ENCODE results near the gene B4GALT5.

The B4GALT5 gene

DNA sequence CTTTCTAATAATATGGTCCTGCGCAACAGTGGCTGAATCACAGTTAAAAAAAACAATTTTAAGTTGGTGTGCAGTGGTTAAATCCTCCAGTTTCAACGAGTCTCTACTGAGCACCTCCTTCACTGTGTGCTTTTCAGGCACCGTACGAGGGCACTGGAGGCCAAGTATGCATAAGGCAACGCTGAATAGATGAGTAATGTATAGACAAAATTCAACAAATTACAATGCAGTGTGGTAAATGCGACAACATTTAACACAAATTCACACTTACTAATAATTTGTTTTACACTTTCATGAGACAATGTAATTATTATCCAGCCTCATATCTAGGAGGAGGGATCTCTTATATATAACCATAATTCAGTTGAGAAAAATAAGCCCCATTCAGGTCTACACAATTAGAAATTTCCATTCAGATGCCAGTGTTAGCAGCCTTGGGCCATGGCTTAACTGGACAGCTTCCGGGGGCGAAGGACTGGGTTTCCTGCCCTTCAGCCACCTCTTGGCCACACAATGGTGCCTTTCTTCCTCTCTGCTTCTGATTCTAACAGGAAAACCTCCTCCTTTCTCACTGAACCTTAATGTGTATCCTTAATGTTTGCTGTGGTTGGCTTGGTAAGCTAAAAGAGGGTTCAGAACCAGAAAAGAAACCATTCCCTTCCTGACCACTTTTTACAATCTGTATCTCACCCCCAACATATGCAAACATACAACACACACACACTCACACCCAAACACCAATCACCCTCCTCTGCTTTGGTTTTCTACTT is 51.9 kb downstream of the B4GALT5 start:
- Histone ChIP-seq H3K9me3 (no peaks in the 10 kb centered on the region), H3K27me3 (no peaks in the 10 kb centered on the region), H3K4me1 (ENCODE audit: control insufficient read depth in 1 of 2, insufficient read depth in 1 of 2, low read depth in 1 of 2, low read length in 1 of 2) (peaks cover 97% of the 10 kb centered on the region in 2 experiments), H3K4me3 (ENCODE audit: low read depth in 1 of 2, low read length in 1 of 2) (no peak overlapping the region), H3K27ac (peak overlapping the region; percentile 85), H3K36me3 (no peaks in the 10 kb centered on the region)
- TF ChIP-seq, protein P1, sequence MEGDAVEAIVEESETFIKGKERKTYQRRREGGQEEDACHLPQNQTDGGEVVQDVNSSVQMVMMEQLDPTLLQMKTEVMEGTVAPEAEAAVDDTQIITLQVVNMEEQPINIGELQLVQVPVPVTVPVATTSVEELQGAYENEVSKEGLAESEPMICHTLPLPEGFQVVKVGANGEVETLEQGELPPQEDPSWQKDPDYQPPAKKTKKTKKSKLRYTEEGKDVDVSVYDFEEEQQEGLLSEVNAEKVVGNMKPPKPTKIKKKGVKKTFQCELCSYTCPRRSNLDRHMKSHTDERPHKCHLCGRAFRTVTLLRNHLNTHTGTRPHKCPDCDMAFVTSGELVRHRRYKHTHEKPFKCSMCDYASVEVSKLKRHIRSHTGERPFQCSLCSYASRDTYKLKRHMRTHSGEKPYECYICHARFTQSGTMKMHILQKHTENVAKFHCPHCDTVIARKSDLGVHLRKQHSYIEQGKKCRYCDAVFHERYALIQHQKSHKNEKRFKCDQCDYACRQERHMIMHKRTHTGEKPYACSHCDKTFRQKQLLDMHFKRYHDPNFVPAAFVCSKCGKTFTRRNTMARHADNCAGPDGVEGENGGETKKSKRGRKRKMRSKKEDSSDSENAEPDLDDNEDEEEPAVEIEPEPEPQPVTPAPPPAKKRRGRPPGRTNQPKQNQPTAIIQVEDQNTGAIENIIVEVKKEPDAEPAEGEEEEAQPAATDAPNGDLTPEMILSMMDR (IDR thresholded peaks at IDR 0.05) = no peak

DNA sequence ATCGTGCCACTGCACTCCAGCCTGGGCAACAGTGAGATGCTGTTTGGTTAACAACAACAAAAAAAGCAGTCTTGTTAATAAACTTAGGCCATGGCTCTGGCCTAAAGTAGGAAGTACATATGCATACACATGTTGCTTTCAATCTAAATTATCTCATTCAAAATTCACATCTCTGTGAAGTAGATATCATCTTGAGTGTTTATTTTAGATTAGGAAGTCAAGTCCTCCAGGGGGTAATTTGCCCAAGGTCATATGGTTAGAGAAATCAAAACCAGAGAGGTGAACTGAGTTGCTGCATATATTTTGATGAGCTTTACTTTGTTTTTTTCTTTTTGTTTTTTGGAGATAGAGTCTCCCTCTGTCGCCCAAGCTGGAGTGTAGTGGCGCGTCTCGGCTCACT is 52.8 kb downstream of the B4GALT5 start:
- Histone ChIP-seq H3K9me3 (no peaks in the 10 kb centered on the region), H3K4me1 (ENCODE audit: control insufficient read depth in 1 of 2, insufficient read depth in 1 of 2, low read depth in 1 of 2, low read length in 1 of 2) (peaks cover 97% of the 10 kb centered on the region in 2 experiments), H3K4me3 (ENCODE audit: low read depth in 1 of 2, low read length in 1 of 2) (no peak overlapping the region), H3K27ac (peak overlapping the region; percentile 85), H3K27me3 (no peaks in the 10 kb centered on the region), H3K36me3 (peaks cover 3% of the 10 kb centered on the region)
- TF ChIP-seq, protein P1 (IDR thresholded peaks at IDR 0.05) = no peak

DNA sequence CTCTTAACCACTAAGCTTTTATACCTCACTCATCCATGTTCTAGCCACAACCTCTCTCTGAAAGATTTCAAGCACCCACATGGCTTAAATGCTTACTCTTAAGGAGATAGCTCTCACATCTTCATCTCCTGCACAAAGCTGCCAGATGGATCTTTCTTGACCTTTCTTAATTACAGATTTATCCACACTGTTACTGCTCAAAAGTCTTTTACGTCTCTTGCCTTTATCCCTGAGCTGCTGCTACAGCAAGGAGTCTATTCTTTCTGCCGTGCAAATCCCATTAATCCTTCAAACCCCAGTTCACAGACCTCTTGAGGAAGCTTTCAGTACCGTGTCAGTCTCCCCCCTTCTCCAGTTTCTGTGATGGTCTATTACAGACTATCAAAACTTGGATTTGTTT is 54.6 kb downstream of the B4GALT5 start:
- Histone ChIP-seq H3K4me3 (ENCODE audit: low read depth in 1 of 2, low read length in 1 of 2) (no peak overlapping the region), H3K9me3 (no peaks in the 10 kb centered on the region), H3K27me3 (no peaks in the 10 kb centered on the region), H3K36me3 (peaks cover 19% of the 10 kb centered on the region), H3K27ac (peak overlapping the region; percentile 85), H3K4me1 (ENCODE audit: control insufficient read depth in 1 of 2, insufficient read depth in 1 of 2, low read depth in 1 of 2, low read length in 1 of 2) (peaks cover 99% of the 10 kb centered on the region in 2 experiments)
- TF ChIP-seq, protein P1 (IDR thresholded peaks at IDR 0.05) = no peak

DNA sequence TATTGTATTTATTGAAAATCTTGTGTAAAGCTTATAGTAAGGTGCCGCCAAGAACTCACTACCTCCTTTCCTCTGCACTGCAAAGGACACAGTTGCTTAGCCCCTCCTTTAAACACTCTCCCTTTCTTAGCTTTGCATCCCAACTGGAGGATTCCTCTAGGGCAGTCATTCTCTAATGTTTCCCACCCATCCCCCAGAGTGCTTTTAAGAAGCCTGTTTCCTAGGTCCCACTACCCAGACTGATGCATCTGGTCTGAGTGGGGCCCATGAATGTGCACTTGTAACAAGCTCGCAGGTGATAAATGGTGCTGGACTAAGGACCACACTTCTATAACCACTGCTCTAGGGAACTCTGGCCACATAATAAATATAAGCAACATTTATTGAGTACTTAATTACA is 55.2 kb downstream of the B4GALT5 start:
- peaks cover 100% of the 10 kb centered on the region in 2 experiments for H3K4me1 ChIP-seq (ENCODE audit: control insufficient read depth in 1 of 2, insufficient read depth in 1 of 2, low read depth in 1 of 2, low read length in 1 of 2)
- no peak overlapping the region for H3K4me3 ChIP-seq (ENCODE audit: low read depth in 1 of 2, low read length in 1 of 2)
- peaks cover 24% of the 10 kb centered on the region for H3K36me3 ChIP-seq
- no peaks in the 10 kb centered on the region for H3K27me3 ChIP-seq
- no peaks in the 10 kb centered on the region for H3K9me3 ChIP-seq
- TF ChIP-seq, protein P1 (IDR thresholded peaks at IDR 0.05) = no peak
- peak overlapping the region; percentile 85 for H3K27ac ChIP-seq

DNA sequence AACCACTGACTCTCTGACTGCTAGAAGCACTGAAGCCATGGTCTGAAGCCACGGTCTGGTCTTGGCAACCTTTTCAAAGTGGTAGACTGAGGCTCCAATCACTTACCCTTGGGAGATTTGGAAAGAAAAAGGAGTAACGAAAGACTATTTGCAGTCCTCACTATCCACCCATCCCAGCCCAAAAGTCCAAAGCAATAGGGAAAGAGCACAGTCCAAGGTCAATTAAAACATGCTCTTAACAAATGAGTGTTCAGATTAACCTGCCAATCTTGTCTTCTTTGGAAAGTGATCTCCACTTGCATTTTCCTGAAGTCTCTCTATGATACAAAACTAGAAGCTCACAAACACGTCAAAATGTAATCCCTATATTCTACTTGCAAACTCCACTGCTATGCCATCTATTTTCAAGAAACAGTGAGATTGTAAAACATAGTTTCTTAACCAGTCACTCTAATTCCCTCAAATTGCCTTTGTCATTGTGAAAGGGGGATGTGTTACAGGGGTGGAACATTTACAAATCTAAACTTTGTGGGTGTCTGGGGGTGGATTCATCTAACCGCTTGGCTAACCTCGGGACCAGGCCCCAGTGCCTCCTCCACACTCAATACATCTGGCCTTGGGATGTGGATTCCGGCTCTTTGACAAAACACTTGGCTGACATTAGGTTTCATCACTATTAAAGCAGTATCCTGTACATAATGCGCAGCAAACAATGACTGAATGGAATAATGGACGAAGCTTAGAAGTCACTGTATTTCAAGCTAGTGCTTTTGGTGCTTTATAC is 56.4 kb downstream of the B4GALT5 start:
- TF ChIP-seq, protein P1 (IDR thresholded peaks at IDR 0.05) = no peak

More for the DNA sequence above, 56.4 kb downstream of the B4GALT5 start:
- Histone ChIP-seq H3K4me3 (ENCODE audit: low read depth in 1 of 2, low read length in 1 of 2) (no peak overlapping the region), H3K27ac (peak overlapping the region; percentile 85), H3K4me1 (ENCODE audit: control insufficient read depth in 1 of 2, insufficient read depth in 1 of 2, low read depth in 1 of 2, low read length in 1 of 2) (peaks cover 100% of the 10 kb centered on the region in 2 experiments), H3K9me3 (no peaks in the 10 kb centered on the region), H3K36me3 (peaks cover 35% of the 10 kb centered on the region), H3K27me3 (no peaks in the 10 kb centered on the region)

Data from neutrophil (primary cell).